ENCODE results near the gene FOXP2. TPM values are rescaled to one million over a fixed set of nuclear protein-coding genes. Genes with fewer than 3 reads are reported as not detected.

The FOXP2 gene
- total RNA-seq, 1 donor from 2014 or later, result 0.02 TPM

GRCh38 chr7:114740095-114740494 lies 325.5 kb downstream of the FOXP2 start:
- DNase-seq, result no peak
- intact Hi-C loops (cut with micrococcal nuclease), result no loop called here
- no peak overlapping the region for H3K4me3 Mint-ChIP-seq
- no peaks in the 10 kb centered on the region for H3K9me3 Mint-ChIP-seq
- H3K36me3 Mint-ChIP-seq (ENCODE audit: low read depth), result no peaks in the 10 kb centered on the region
- peaks cover 2% of the 10 kb centered on the region for H3K27me3 Mint-ChIP-seq
- H3K4me1 Mint-ChIP-seq, result no peaks in the 10 kb centered on the region
- H3K27ac Mint-ChIP-seq, result no peak overlapping the region

- Mint-ChIP-seq H3K9me3 (no peaks in the 10 kb centered on the region), H3K27ac (no peak overlapping the region), H3K4me3 (no peak overlapping the region), H3K4me1 (no peaks in the 10 kb centered on the region), H3K36me3 (ENCODE audit: low read depth) (no peaks in the 10 kb centered on the region), H3K27me3 (peaks cover 2% of the 10 kb centered on the region)
- intact Hi-C loops (cut with micrococcal nuclease), result no loop called here
- no peak for DNase-seq
These were observed 326.3 kb downstream of the FOXP2 start for GRCh38 chr7:114740941-114741340.

GRCh38 chr7:114741911-114742310 lies 327.3 kb downstream of the FOXP2 start:
- no peak overlapping the region for H3K4me3 Mint-ChIP-seq

More at GRCh38 chr7:114741911-114742310, 327.3 kb downstream of the FOXP2 start:
- DNase-seq, result no peak
- no peaks in the 10 kb centered on the region for H3K36me3 Mint-ChIP-seq (ENCODE audit: low read depth)
- intact Hi-C loops (cut with micrococcal nuclease), result no loop called here
- no peak overlapping the region for H3K27ac Mint-ChIP-seq
- H3K27me3 Mint-ChIP-seq, result peaks cover 2% of the 10 kb centered on the region
- no peaks in the 10 kb centered on the region for H3K4me1 Mint-ChIP-seq
- H3K9me3 Mint-ChIP-seq, result no peaks in the 10 kb centered on the region
